Activated CD4-positive, alpha-beta memory T cell treated with anti-CD3 and anti-CD28 coated beads, Interleukin-2, amount 10 ng/mL, durations not matched to agents 7 days and 5 days (primary cell): ENCODE measurements around the gene WDR74. TPM values are rescaled to one million over a fixed set of nuclear protein-coding genes. Genes with fewer than 3 reads are reported as not detected.
"Not testable (repeated sequence)": the region's sequence is repeated elsewhere in the genome, so short reads cannot be mapped to it uniquely, and the experiment has no call there.

Experiments
- CTCF ChIA-PET: fragments of 350-600 bp; sonication (Branson Sonifier 250); formaldehyde crosslinking; loops from one replicate; lab custom pipeline; 2021; ENCODE audit warnings: antibody characterized with exemption, inconsistent platforms; lab: Charles Lee
- POLR2A ChIA-PET: fragments of 350-600 bp; sonication (Branson Sonifier 250); formaldehyde crosslinking; loops from one replicate; lab custom pipeline; 2021; ENCODE audit warnings: antibody characterized with exemption; lab: Charles Lee
- DNase-seq: peaks from one replicate; pipeline ENCODE4 v3.0.0-alpha.2; 2020
- H3K27ac Mint-ChIP-seq: one replicate; pipeline ENCODE4 v1.8.0; 2021; ENCODE audit warnings: mild to moderate bottlenecking, mixed read lengths
- H3K27me3 Mint-ChIP-seq: one replicate; pipeline ENCODE4 v1.8.0; 2021; ENCODE audit warnings: mixed read lengths
- H3K36me3 Mint-ChIP-seq: one replicate; pipeline ENCODE4 v1.8.0; 2021; ENCODE audit warnings: low read depth, mixed read lengths
- H3K4me1 Mint-ChIP-seq: one replicate; pipeline ENCODE4 v1.8.0; 2021; ENCODE audit warnings: mixed read lengths
- H3K4me3 Mint-ChIP-seq: one replicate; pipeline ENCODE4 v1.8.0; 2021; ENCODE audit warnings: mild to moderate bottlenecking, mixed read lengths
- H3K9me3 Mint-ChIP-seq: one replicate; pipeline ENCODE4 v1.8.0; 2021; ENCODE audit warnings: mixed read lengths
- total RNA-seq, 2 experiments: library from RNA; stranded (reverse); gene quantifications; one replicate each; pipeline ENCODE4 v1.2.3, GENCODE V29; 2021

The WDR74 gene
- total RNA-seq, 2 experiments from 2014 or later: 46.1 to 48.4 TPM

GRCh38 chr11:62879235-62879978 is 40.0 kb upstream of the WDR74 start:
- peak overlapping the region; percentile 100 for H3K27ac Mint-ChIP-seq
- ChIA-PET POLR2A (interaction anchor here (1.0 to 11.2 kb wide), 8 partner anchors 15 to 215 kb away, joined by 3 to 234 read pairs (median 10); partner anchors contain the start of genes C11orf98, HNRNPUL2, POLR2G and TTC9C), CTCF (interaction anchor here (0.6 to 4.6 kb wide), 5 partner anchors 16 to 401 kb away, joined by 3 to 44 read pairs (median 15); partner anchors contain the start of gene TMEM179B)
- H3K4me3 Mint-ChIP-seq: peak overlapping the region; percentile 99
- peaks cover 40% of the 10 kb centered on the region for H3K4me1 Mint-ChIP-seq
- H3K27me3 Mint-ChIP-seq: no peaks in the 10 kb centered on the region
- H3K9me3 Mint-ChIP-seq: no peaks in the 10 kb centered on the region
- peaks cover 45% of the 10 kb centered on the region for H3K36me3 Mint-ChIP-seq
- no peak for DNase-seq

- DNase-seq: no peak
- ChIA-PET POLR2A (interaction anchor here (0.7 to 1.8 kb wide), 2 partner anchors 20 to 35 kb away, joined by 3 to 10 read pairs; no protein-coding TSS in a partner anchor), CTCF (interaction anchor here (1.4 kb wide), 1 partner anchor 10 kb away, joined by 3 read pairs; no protein-coding TSS in a partner anchor)
- Mint-ChIP-seq H3K36me3 (peaks cover 18% of the 10 kb centered on the region), H3K4me3 (no peak overlapping the region), H3K4me1 (peaks cover 19% of the 10 kb centered on the region), H3K9me3 (no peaks in the 10 kb centered on the region), H3K27me3 (no peaks in the 10 kb centered on the region), H3K27ac (no peak overlapping the region)
Observed at GRCh38 chr11:62876712-62877111, 37.3 kb upstream of the WDR74 start.

DNA sequence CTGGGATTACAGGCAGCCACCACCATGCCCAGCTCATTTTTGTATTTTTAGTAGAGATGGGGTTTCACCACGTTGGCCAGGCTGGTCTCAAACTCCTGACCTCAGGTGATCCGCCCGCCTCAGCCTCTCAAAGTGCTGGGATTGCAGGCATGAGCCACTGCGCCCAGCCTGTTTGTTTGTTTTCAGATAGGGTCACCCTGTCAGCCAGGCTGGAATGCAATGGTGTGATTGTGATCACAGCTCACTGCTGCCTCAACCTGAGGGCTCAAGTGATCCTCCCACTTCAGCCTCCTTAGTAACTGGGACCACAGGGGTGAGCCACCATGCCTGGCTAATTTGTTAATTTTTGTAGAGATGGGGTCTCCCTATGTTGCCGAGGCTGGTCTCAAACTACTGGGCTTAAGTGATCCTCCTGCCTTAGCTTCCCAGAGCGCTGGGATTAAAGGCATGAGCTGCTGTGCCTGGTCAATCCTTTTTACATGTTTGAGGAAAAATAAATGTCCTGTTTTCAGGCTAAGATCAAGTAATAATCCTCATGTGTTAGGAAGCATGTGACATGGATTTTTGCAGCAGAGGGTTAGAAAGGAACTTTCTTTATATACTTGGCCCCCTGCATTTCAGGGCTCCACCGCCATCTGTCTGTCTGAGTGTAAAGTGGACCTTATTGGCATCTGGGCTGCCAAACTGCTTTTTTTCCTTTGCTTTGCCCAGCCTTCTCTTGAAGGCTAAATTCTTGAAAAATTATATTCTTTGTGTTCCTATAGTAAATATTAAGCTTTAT is 36.5 kb upstream of the WDR74 start:
- DNase-seq: no peak
- no peak overlapping the region for H3K27ac Mint-ChIP-seq
- ChIA-PET POLR2A (interaction anchor here (0.7 to 4.9 kb wide), 5 partner anchors 20 to 303 kb away, joined by 3 to 23 read pairs (median 3); partner anchors contain the start of gene NXF1), CTCF (interaction anchor here (1.0 to 1.4 kb wide), 3 partner anchors 9 to 19 kb away, joined by 3 to 5 read pairs (median 3); no protein-coding TSS in a partner anchor)
- H3K36me3 Mint-ChIP-seq: peaks cover 13% of the 10 kb centered on the region
- H3K27me3 Mint-ChIP-seq: no peaks in the 10 kb centered on the region
- H3K4me3 Mint-ChIP-seq: no peak overlapping the region
- peaks cover 19% of the 10 kb centered on the region for H3K4me1 Mint-ChIP-seq
- H3K9me3 Mint-ChIP-seq: no peaks in the 10 kb centered on the region

GRCh38 chr11:62874851-62875250 is 35.5 kb upstream of the WDR74 start:
- H3K9me3 Mint-ChIP-seq: no peaks in the 10 kb centered on the region
- CTCF ChIA-PET: interaction anchor here (1.0 kb wide), 2 partner anchors 11 to 18 kb away, joined by 3 to 5 read pairs; no protein-coding TSS in a partner anchor
- no peak for DNase-seq

GRCh38 chr11:62865635-62866034 is 26.2 kb upstream of the WDR74 start:
- Mint-ChIP-seq H3K27ac (peak overlapping the region; percentile 47), H3K36me3 (no peaks in the 10 kb centered on the region), H3K4me1 (peaks cover 31% of the 10 kb centered on the region), H3K9me3 (no peaks in the 10 kb centered on the region), H3K4me3 (no peak overlapping the region), H3K27me3 (no peaks in the 10 kb centered on the region)
- CTCF ChIA-PET: interaction anchor here (0.7 to 5.3 kb wide), 2 partner anchors 79 to 193 kb away, joined by 6 to 53 read pairs; partner anchors contain the start of gene TMEM179B
- no peak for DNase-seq
- POLR2A ChIA-PET: interaction anchor here (1.2 to 6.1 kb wide), 4 partner anchors 10 to 33 kb away, joined by 3 to 90 read pairs (median 30); partner anchors contain the start of genes SLC3A2, STX5, TEX54 and WDR74

More at GRCh38 chr11:62874851-62875250, 35.5 kb upstream of the WDR74 start:
- POLR2A ChIA-PET: interaction anchor here (1.2 to 4.9 kb wide), 4 partner anchors 9 to 34 kb away, joined by 4 to 23 read pairs (median 9); no protein-coding TSS in a partner anchor
- Mint-ChIP-seq H3K4me3 (no peak overlapping the region), H3K27me3 (no peaks in the 10 kb centered on the region), H3K4me1 (peaks cover 11% of the 10 kb centered on the region), H3K27ac (no peak overlapping the region), H3K36me3 (peaks cover 11% of the 10 kb centered on the region)

DNA sequence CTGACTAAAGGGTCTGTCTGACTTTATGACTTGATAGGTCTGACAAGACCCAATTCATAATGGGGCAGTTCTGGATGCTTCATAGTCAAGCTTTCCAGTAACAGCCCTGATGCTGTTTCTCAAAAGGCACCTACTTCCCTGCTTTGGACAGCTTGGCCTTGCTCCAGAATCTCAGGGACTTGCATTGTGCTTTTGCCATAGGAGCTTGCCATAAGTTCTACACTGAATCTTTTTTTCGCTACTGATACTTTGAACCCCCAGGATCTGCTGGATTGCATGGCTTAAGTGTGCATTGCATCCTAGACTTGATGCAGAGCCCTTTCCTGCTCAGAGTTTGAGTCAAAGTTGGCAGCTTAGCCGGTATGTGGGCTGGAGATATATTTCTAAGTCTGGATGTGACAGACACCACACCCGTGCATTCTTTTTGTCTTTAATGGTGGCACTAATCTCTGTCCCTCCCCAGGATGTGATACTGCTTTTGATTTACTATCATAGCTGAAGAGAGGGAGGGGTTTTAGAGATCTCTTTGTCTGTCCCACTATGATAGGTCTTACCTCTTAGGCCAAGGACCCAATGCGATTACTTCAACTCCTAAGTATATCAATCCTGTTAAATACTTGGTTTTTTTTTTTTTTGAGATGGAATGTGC is 24.4 kb upstream of the WDR74 start:
- H3K36me3 Mint-ChIP-seq: peaks cover 4% of the 10 kb centered on the region
- H3K27me3 Mint-ChIP-seq: no peaks in the 10 kb centered on the region
- ChIA-PET POLR2A (interaction anchor here (0.8 to 6.1 kb wide), 8 partner anchors 9 to 243 kb away, joined by 3 to 90 read pairs (median 8); partner anchors contain the start of genes C11orf98, CSKMT, SLC3A2 and STX5), CTCF (interaction anchor here (0.5 to 5.3 kb wide), 11 partner anchors 8 to 271 kb away, joined by 3 to 53 read pairs (median 3); partner anchors contain the start of genes C11orf98, CSKMT, SLC3A2 and TMEM179B)
- H3K9me3 Mint-ChIP-seq: no peaks in the 10 kb centered on the region
- H3K4me1 Mint-ChIP-seq: peaks cover 45% of the 10 kb centered on the region
- H3K27ac Mint-ChIP-seq: no peak overlapping the region
- no peak overlapping the region for H3K4me3 Mint-ChIP-seq
- no peak for DNase-seq

DNA sequence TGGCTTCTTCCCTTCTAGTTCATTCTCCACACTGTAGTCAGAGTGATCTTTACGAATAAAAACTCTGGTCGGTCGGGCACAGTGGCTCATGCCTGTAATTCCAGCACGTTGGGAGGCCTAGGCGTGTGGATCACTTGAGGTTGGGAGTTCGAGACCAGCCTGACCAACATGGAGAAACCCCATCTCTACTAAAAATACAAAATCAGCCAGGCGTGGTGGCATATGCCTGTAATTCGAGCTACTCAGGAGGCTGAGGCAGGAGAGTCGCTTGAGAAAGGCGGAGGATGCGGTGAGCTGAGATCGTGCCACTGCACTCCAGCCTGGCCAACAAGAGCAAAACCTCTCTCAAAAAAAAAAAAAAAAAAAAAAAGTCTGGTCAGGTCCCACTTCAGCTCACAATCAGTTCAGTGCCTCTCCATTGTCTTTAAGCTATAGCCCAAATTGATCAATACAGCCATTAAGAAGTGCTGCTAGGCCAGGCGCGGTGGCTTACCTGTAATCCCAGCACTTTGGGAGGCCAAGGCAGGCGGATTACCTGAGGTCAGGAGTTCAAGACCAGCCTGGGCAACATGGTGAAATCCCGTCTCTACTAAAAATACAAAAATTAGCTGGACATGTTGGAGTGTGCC is 22.3 kb upstream of the WDR74 start:
- not testable (repeated sequence) for H3K4me3 Mint-ChIP-seq, H3K9me3 Mint-ChIP-seq, H3K27me3 Mint-ChIP-seq, DNase-seq
- ChIA-PET CTCF (interaction anchor here (0.6 to 5.3 kb wide), 18 partner anchors 11 to 319 kb away, joined by 3 to 53 read pairs (median 4); partner anchors contain the start of genes EEF1G, SLC3A2, TMEM179B and TMEM223), POLR2A (interaction anchor here (0.6 to 6.1 kb wide), 8 partner anchors 9 to 319 kb away, joined by 3 to 90 read pairs (median 4); partner anchors contain the start of genes HNRNPUL2, SLC3A2, TMEM179B and TMEM223)
- peaks cover 63% of the 10 kb centered on the region for H3K4me1 Mint-ChIP-seq
- peaks cover 12% of the 10 kb centered on the region for H3K36me3 Mint-ChIP-seq
- peak overlapping the region; percentile 63 for H3K27ac Mint-ChIP-seq

DNA sequence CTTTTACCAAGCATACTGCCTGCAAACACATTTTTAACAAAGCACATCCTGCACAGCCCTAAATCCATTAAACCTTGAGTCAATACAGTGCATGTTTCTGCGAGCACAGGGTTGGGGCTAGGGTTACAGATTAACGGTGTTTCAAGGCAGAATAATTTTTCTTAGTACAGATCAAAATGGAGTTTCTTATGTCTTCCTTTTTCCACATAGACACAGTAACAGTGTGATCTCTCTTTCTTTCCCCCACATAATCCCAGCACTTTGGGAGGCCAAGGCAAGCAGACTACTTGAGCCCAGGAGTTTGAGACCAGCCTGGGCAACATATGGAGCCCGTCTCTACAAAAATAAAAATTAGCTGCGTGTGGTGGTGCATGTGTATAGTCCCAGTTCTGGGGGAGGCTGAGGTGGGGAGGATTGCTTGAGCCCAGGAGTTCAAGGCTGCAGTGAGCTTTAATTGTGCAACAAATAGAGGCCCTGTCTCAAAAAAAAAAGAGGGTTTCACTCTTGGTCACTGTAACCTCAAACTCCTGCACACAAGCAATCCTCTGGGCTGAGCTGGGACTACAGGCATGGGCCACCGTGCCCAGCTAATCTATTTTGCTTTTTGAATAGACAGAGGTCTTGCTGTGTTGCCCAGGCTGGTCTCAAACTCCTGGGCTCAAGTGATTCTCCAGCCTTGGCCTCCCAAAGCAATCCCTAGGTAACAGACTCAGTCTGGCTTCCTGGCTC is 21.6 kb upstream of the WDR74 start:
- CTCF ChIA-PET: interaction anchor here (0.6 to 5.3 kb wide), 14 partner anchors 10 to 318 kb away, joined by 3 to 53 read pairs (median 4); partner anchors contain the start of genes EEF1G, SLC3A2, TMEM179B and TMEM223
- Mint-ChIP-seq H3K9me3 (no peaks in the 10 kb centered on the region), H3K4me3 (no peak overlapping the region), H3K27ac (peak overlapping the region; percentile 63), H3K27me3 (no peaks in the 10 kb centered on the region), H3K36me3 (peaks cover 17% of the 10 kb centered on the region), H3K4me1 (peaks cover 67% of the 10 kb centered on the region)
- no peak for DNase-seq
- POLR2A ChIA-PET: interaction anchor here (0.6 to 6.1 kb wide), 9 partner anchors 9 to 318 kb away, joined by 3 to 90 read pairs (median 3); partner anchors contain the start of genes HNRNPUL2, SLC3A2, TMEM179B and TMEM223

- DNase-seq, H3K9me3 Mint-ChIP-seq, CTCF ChIA-PET, POLR2A ChIA-PET, H3K4me3 Mint-ChIP-seq, H3K27me3 Mint-ChIP-seq: not testable (repeated sequence)
- peaks cover 34% of the 10 kb centered on the region for H3K36me3 Mint-ChIP-seq
- peaks cover 70% of the 10 kb centered on the region for H3K4me1 Mint-ChIP-seq
- H3K27ac Mint-ChIP-seq: peak overlapping the region; percentile 51
Observed at GRCh38 chr11:62859281-62859703, 19.9 kb upstream of the WDR74 start.

GRCh38 chr11:62858201-62858600 is 18.8 kb upstream of the WDR74 start:
- ChIA-PET CTCF (interaction anchor here (1.0 to 5.0 kb wide), 3 partner anchors 15 to 71 kb away, joined by 4 to 51 read pairs (median 12); partner anchors contain the start of genes STX5, TEX54 and TMEM179B), POLR2A (interaction anchor here (0.7 to 9.7 kb wide), 10 partner anchors 8 to 257 kb away, joined by 3 to 674 read pairs (median 17); partner anchors contain the start of genes HNRNPUL2, MTA2, NXF1 and POLR2G)
- no peaks in the 10 kb centered on the region for H3K9me3 Mint-ChIP-seq
- H3K27me3 Mint-ChIP-seq: no peaks in the 10 kb centered on the region
- H3K4me3 Mint-ChIP-seq: peak overlapping the region; percentile 97
- H3K36me3 Mint-ChIP-seq: peaks cover 45% of the 10 kb centered on the region
- DNase-seq: no peak
- peaks cover 74% of the 10 kb centered on the region for H3K4me1 Mint-ChIP-seq
- H3K27ac Mint-ChIP-seq: peak overlapping the region; percentile 96
